DND-41 (cell line): Measurements from ENCODE around the gene TIPRL.

Source experiments
- ATAC-seq: fragments of 200-7000 bp; cut with Tn5 transposase; 3 replicates; pipeline ENCODE4 v1.9.1; 2021; ENCODE audit warnings: low read depth; ENCODE audit not compliant: insufficient read depth
- DNase-seq: peaks from one replicate; pipeline ENCODE4 v3.0.0-alpha.2; 2020
- H2AFZ ChIP-seq: 2 replicates; pipeline ENCODE4 v1.6.0; 2012; ENCODE audit warnings: low read depth, low read length
- H3K27ac ChIP-seq: 2 replicates; pipeline ENCODE4 v1.5.1; 2012; ENCODE audit warnings: low read length, inconsistent platforms
- H3K27me3 ChIP-seq: fragments of 200-600 bp; sonication (generic); 2 replicates; pipeline ENCODE4 v1.6.0; 2012; ENCODE audit warnings: low read length, mild to moderate bottlenecking, inconsistent platforms; ENCODE audit not compliant: insufficient read depth, poor library complexity
- H3K36me3 ChIP-seq: 2 replicates; pipeline ENCODE4 v1.5.1; 2012; ENCODE audit warnings: low read length, inconsistent platforms; ENCODE audit not compliant: insufficient read depth
- H3K4me1 ChIP-seq: 2 replicates; pipeline ENCODE4 v1.5.1; 2012; ENCODE audit warnings: mild to moderate bottlenecking, low read length; ENCODE audit not compliant: insufficient read depth
- H3K4me2 ChIP-seq: 2 replicates; pipeline ENCODE4 v1.6.0; 2012; ENCODE audit warnings: mild to moderate bottlenecking, moderate library complexity, low read length, inconsistent platforms; ENCODE audit not compliant: insufficient read depth
- H3K4me3 ChIP-seq, 2 experiments: fragments of 200-600 bp in 1 of 2; shearing (Covaris generic) in 1 of 2; 2 replicates each; pipeline ENCODE4 v1.5.1; 2012 to 2016; ENCODE audit warnings: inconsistent platforms in 2 of 2, low read length in 2 of 2, mild to moderate bottlenecking in 2 of 2, low read depth in 1 of 2, moderate library complexity in 1 of 2
- H3K79me2 ChIP-seq: 2 replicates; pipeline ENCODE4 v1.6.0; 2012; ENCODE audit warnings: low read length, inconsistent platforms; ENCODE audit not compliant: insufficient read depth
- H3K9ac ChIP-seq: 2 replicates; pipeline ENCODE4 v1.6.0; 2012; ENCODE audit warnings: low read depth, mild to moderate bottlenecking, inconsistent platforms, low read length, moderate library complexity
- H3K9me3 ChIP-seq: 2 replicates; pipeline ENCODE4 v1.5.1; 2012; ENCODE audit warnings: low read length, moderate library complexity, mild to moderate bottlenecking, inconsistent platforms; ENCODE audit not compliant: insufficient read depth, severe bottlenecking
- H4K20me1 ChIP-seq: 2 replicates; pipeline ENCODE4 v1.6.0; 2012; ENCODE audit warnings: low read length; ENCODE audit not compliant: insufficient read depth
- EZH2 ChIP-seq: IDR thresholded peaks from 3 replicates; pipeline ENCODE4 v1.6.1; 2012; ENCODE audit warnings: borderline replicate concordance, low read depth, mild to moderate bottlenecking, moderate library complexity, low read length, inconsistent platforms; ENCODE audit not compliant: severe bottlenecking
- TF ChIP-seq, protein P1 (sequence below): IDR thresholded peaks from 2 replicates; pipeline ENCODE4 v1.5.1; 2012; ENCODE audit warnings: borderline replicate concordance, low read length, moderate library complexity, mild to moderate bottlenecking; ENCODE audit not compliant: poor library complexity, severe bottlenecking; ENCODE audit errors: extremely low read depth

TIPRL gene

DNA sequence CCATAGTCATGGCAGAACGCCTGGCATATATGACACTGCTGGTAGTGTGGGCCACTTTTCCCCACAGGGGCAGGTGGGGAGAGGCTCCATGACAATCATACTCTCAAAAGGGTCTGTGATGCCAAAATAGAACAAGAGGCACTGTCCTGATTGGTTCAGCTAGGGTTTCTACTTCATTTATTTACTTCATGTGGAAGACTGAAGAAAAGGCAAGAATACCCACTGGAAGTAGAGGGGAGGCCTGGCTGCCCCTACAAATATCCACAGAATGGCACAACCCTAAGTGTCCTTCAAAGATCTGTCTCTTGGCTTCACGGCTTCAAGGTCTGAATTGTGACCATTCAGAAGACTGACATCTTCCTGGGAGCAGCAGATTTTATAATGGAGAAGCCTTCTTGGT is 42.5 kb downstream of the TIPRL start:
- Histone ChIP-seq H3K4me1 (peaks cover 13% of the 10 kb centered on the region), H3K4me2 (no peak overlapping the region), H3K79me2 (peaks cover 9% of the 10 kb centered on the region), H3K27ac (no peak overlapping the region), H3K36me3 (no peaks in the 10 kb centered on the region; the same call in 1 of the 2 replicates), H4K20me1 (no peaks in the 10 kb centered on the region), H3K27me3 (no peaks in the 10 kb centered on the region), H3K9ac (no peak overlapping the region), H3K9me3 (no peaks in the 10 kb centered on the region), H2AFZ (no peak overlapping the region), H3K4me3 (no peak overlapping the region)
- DNase-seq (no peak), ATAC-seq (no peak)
- TF ChIP-seq EZH2: no peak
- TF ChIP-seq, protein P1, sequence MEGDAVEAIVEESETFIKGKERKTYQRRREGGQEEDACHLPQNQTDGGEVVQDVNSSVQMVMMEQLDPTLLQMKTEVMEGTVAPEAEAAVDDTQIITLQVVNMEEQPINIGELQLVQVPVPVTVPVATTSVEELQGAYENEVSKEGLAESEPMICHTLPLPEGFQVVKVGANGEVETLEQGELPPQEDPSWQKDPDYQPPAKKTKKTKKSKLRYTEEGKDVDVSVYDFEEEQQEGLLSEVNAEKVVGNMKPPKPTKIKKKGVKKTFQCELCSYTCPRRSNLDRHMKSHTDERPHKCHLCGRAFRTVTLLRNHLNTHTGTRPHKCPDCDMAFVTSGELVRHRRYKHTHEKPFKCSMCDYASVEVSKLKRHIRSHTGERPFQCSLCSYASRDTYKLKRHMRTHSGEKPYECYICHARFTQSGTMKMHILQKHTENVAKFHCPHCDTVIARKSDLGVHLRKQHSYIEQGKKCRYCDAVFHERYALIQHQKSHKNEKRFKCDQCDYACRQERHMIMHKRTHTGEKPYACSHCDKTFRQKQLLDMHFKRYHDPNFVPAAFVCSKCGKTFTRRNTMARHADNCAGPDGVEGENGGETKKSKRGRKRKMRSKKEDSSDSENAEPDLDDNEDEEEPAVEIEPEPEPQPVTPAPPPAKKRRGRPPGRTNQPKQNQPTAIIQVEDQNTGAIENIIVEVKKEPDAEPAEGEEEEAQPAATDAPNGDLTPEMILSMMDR: no peak

DNA sequence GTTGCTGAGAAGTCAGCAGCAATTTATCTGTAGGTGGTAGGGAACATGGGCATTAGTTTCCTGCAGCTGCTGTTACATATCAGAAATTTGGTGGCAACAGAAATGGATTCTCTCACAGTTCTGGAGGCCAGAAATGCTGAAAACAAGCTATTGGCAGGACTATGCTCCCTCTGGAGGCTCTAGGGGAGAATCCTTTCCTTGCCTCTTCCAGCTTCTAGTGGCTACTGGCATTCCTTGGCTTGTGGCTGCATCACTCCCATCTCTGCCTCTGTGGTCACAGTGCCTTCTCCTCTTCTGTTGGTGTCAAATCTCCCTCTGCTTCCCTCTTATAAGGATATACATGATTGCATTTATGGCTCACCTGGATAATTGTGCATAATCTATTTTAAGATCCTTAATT is 44.5 kb downstream of the TIPRL start:
- DNase-seq (no peak), ATAC-seq (no peak)
- no peak overlapping the region for H3K9ac ChIP-seq
- H3K36me3 ChIP-seq: no peaks in the 10 kb centered on the region; the same call in 1 of the 2 replicates
- TF ChIP-seq, protein P1: no peak
- no peak for TF ChIP-seq EZH2
- no peaks in the 10 kb centered on the region for H3K9me3 ChIP-seq
- H3K4me1 ChIP-seq: peaks cover 31% of the 10 kb centered on the region
- H3K4me2 ChIP-seq: no peak overlapping the region
- H3K27me3 ChIP-seq: no peaks in the 10 kb centered on the region
- no peak overlapping the region for H2AFZ ChIP-seq
- H4K20me1 ChIP-seq: peaks cover 6% of the 10 kb centered on the region; the same call in 1 of the 2 replicates
- H3K27ac ChIP-seq: no peak overlapping the region
- H3K4me3 ChIP-seq: no peak overlapping the region
- H3K79me2 ChIP-seq: peaks cover 29% of the 10 kb centered on the region

- no peak overlapping the region for H3K4me2 ChIP-seq
- H3K9ac ChIP-seq: no peak overlapping the region
- no peak for ATAC-seq
These were observed 45.1 kb downstream of the TIPRL start for GRCh38 chr1:168223681-168224540.

More at GRCh38 chr1:168223681-168224540, 45.1 kb downstream of the TIPRL start:
- peaks cover 38% of the 10 kb centered on the region for H3K4me1 ChIP-seq
- H3K79me2 ChIP-seq: peaks cover 35% of the 10 kb centered on the region
- H3K9me3 ChIP-seq: no peaks in the 10 kb centered on the region
- H4K20me1 ChIP-seq: peaks cover 6% of the 10 kb centered on the region; the same call in 1 of the 2 replicates
- H3K27ac ChIP-seq: no peak overlapping the region
- no peak for DNase-seq
- H3K4me3 ChIP-seq: no peak overlapping the region
- no peak for TF ChIP-seq EZH2
- TF ChIP-seq, protein P1: no peak
- no peaks in the 10 kb centered on the region for H3K27me3 ChIP-seq
- no peak overlapping the region for H2AFZ ChIP-seq
- peaks cover 4% of the 10 kb centered on the region; the same call in 1 of the 2 replicates for H3K36me3 ChIP-seq
